ENCODE data around the gene AGO3.
"Not testable (repeated sequence)": the region's sequence is repeated elsewhere in the genome, so short reads cannot be mapped to it uniquely, and the experiment has no call there.

AGO3 gene

GRCh38 chr1:35930593-35931445 lies at the start of gene AGO3:
TSS of gene AGO3 (plus strand) at chr1:35931105. CDS start at chr1:35931427, 322 bp downstream.
- DNase-seq (ENCODE audit: low read depth in 1 of 2, low spot score in 1 of 2) = peak; percentile 63 to 76
- no peak for TF ChIP-seq JUND (IDR thresholded peaks at IDR 0.05; ENCODE audit: low read depth)
- in situ Hi-C loops (cut with HindIII; ENCODE audit: low pct_unique_long_range_greater_than_20kb, low sequenced_read_pairs) = no loop called here

DNA sequence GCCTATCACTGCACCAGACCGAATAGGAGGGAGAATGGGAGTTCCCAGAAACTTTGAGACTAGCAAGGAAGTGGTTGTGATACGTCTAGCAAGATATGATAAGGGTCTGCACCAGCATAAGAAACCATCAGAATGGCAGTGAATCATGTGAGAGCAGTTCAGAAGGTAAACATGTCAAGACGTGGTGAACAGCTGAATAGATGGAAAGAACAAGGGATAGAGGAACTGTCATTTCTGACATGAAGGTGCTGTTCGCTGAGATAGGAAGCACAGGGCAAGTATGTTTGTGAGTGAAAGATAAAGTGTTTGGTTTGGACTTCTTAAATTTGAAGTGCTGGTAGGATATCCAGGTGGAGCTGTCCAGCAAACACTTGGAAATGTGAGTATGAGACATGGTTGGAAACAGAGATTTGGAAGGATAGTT lies 49.0 kb upstream of the AGO3 start:
- DNase-seq (ENCODE audit: low read depth in 1 of 2, low spot score in 1 of 2) = peak in 1 of 2 experiments; percentile 27
- TF ChIP-seq JUND (IDR thresholded peaks at IDR 0.05; ENCODE audit: low read depth) = no peak
- in situ Hi-C loops (cut with HindIII; ENCODE audit: low pct_unique_long_range_greater_than_20kb, low sequenced_read_pairs) = no loop called here

DNA sequence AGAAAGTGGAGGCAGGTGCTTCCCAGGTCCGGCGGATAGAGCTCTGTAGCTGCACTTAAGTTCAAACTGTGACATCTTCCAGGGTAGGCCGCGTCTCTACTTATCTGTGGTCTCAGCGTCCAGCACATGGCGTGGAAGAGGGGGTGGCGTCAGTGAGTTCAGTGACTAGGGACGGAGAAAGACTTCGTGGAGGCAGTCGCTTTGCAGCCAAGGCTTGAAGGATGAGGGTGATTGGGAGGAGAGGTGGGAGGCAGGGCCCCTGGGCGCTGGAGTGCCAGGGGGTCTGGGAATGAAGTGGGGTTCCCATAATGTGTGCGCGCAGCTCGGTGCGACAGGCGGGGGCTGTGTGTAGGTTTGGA lies 48.3 kb upstream of the AGO3 start:
- no peak for TF ChIP-seq JUND (IDR thresholded peaks at IDR 0.05; ENCODE audit: low read depth)
- in situ Hi-C loops (cut with HindIII; ENCODE audit: low pct_unique_long_range_greater_than_20kb, low sequenced_read_pairs) = no loop called here
- DNase-seq (ENCODE audit: low read depth in 1 of 2, low spot score in 1 of 2) = no peak

DNA sequence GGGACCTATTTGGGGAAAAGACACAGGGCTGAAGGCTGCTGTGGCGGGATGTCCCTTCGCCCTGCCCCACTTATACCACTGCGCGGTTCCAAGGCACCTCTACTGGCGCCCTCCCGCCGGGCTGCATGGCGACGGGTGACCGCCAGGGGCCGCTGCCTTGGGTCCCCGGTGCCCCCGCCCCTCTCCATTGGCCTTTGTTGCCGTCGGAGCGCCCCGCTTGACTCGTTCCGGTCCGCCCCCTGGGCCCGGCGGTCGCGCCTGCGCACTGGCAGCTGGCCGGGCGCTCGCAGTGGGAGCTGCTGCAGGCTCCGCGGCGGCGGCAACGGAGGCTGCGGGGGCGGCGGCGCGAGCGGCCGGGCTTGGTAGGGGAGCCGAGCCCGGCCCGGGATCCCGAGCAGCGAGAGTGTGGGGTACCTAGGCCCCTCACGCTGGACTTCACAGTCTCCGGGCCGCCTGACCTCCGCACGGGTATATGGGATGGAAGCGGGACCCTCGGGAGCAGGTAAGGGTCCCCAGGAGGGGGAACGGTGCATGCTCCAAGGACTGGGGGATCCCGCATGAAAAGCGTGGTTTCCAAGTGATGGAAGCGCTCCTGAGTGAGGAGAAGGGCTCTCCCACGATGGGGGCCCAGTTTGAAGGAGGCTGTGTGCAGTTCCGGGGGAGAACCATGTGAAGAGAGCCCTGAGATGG lies 47.8 kb upstream of the AGO3 start, which contains the start of gene AGO1:
TSS of gene AGO1 (plus strand) at position 265 of the 690 bp plus-strand sequence. CDS start at position 478, 213 bp downstream.
- DNase-seq (ENCODE audit: low read depth in 1 of 2, low spot score in 1 of 2) = peak; percentile 91 to 93
- no peak for TF ChIP-seq JUND (IDR thresholded peaks at IDR 0.05; ENCODE audit: low read depth)
- in situ Hi-C loops (cut with HindIII; ENCODE audit: low pct_unique_long_range_greater_than_20kb, low sequenced_read_pairs) = no loop called here

GRCh38 chr1:35883635-35884101 lies 47.2 kb upstream of the AGO3 start:
- DNase-seq (ENCODE audit: low read depth in 1 of 2, low spot score in 1 of 2) = peak; percentile 25 to 58
- in situ Hi-C loops (cut with HindIII; ENCODE audit: low pct_unique_long_range_greater_than_20kb, low sequenced_read_pairs) = no loop called here
- TF ChIP-seq JUND (IDR thresholded peaks at IDR 0.05; ENCODE audit: low read depth) = no peak

DNA sequence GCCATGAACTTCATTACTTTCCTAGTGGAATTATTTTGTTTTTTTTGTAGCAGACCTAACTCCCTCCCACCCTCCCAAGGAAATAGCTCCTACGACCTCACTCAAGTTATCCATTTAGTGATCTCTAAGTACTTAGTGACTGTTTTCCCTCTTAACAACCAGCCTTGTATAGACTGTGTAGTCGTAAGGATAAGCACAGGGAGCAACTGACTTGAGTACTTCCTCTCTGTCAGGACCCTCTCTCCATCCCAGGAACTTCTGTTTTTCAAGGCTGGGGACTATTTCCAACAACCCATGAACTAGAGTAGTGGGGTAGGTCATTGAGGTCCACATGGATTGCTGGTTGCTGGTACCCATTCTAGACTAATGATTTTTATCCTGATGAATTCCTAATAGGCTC lies 46.0 kb upstream of the AGO3 start:
- in situ Hi-C loops (cut with HindIII; ENCODE audit: low pct_unique_long_range_greater_than_20kb, low sequenced_read_pairs) = no loop called here
- no peak for DNase-seq (ENCODE audit: low read depth in 1 of 2, low spot score in 1 of 2)
- no peak for TF ChIP-seq JUND (IDR thresholded peaks at IDR 0.05; ENCODE audit: low read depth)

GRCh38 chr1:35885961-35886558 lies 44.8 kb upstream of the AGO3 start:
- no peak for TF ChIP-seq JUND (IDR thresholded peaks at IDR 0.05; ENCODE audit: low read depth)
- DNase-seq (ENCODE audit: low read depth in 1 of 2, low spot score in 1 of 2) = no peak
- in situ Hi-C loops (cut with HindIII; ENCODE audit: low pct_unique_long_range_greater_than_20kb, low sequenced_read_pairs) = no loop called here

GRCh38 chr1:35886577-35887431 lies 44.1 kb upstream of the AGO3 start:
- in situ Hi-C loops (cut with HindIII; ENCODE audit: low pct_unique_long_range_greater_than_20kb, low sequenced_read_pairs) = no loop called here
- no peak for DNase-seq (ENCODE audit: low read depth in 1 of 2, low spot score in 1 of 2)
- no peak for TF ChIP-seq JUND (IDR thresholded peaks at IDR 0.05; ENCODE audit: low read depth)

DNA sequence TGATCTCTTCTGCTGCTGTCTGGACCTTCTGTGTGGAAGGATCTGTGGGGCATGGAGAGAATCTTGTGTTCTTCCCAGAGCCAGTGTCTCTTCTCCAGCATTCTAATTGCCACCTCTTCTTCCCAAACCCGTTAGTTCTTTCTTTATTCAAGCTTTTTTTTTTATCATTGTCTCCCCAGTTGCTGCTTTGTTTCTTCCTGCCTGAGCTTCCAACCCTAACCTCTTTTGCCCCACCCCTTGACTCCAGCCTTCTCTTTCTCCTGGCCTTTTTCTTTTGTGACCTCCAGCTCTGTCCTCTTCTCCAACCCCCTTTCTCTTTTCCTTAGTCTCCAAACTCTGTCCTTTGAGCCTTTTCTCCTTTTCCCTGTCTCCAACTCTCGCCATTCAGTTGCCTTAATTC lies 43.4 kb upstream of the AGO3 start:
- no peak for DNase-seq (ENCODE audit: low read depth in 1 of 2, low spot score in 1 of 2)
- in situ Hi-C loops (cut with HindIII; ENCODE audit: low pct_unique_long_range_greater_than_20kb, low sequenced_read_pairs) = no loop called here
- no peak for TF ChIP-seq JUND (IDR thresholded peaks at IDR 0.05; ENCODE audit: low read depth)

DNA sequence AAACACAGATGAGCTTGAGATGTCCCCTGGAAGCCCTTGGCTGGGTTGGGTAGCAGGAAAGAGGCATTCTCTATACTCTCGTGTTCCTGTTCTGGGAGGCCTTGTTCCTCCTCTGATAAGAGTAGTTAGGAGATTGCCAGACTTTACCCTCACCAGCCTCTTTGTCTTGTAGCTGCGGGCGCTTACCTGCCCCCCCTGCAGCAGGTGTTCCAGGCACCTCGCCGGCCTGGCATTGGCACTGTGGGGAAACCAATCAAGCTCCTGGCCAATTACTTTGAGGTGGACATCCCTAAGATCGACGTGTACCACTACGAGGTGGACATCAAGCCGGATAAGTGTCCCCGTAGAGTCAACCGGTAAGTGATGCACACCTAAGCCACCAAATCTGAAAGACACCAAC lies 42.6 kb upstream of the AGO3 start:
- DNase-seq (ENCODE audit: low read depth in 1 of 2, low spot score in 1 of 2) = no peak
- in situ Hi-C loops (cut with HindIII; ENCODE audit: low pct_unique_long_range_greater_than_20kb, low sequenced_read_pairs) = no loop called here
- TF ChIP-seq JUND (IDR thresholded peaks at IDR 0.05; ENCODE audit: low read depth) = no peak

DNA sequence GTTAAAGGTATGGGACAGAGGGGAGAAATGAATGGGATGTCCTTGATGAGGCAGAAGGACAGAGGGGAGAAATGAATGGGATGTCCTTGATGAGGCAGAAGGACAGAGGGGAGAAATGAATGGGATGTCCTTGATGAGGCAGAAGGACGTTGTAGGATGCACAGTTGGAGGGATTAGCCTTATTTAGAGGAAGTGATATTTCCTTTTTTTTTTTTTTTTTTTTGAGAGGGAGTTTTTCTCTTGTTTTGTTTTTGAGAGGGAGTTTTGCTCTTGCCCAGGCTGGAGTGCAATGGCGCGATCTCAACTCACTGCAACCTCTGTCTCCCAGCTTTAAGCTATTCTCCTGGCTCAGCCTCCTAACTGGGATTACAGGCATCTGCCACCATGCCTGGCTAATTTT lies 41.9 kb upstream of the AGO3 start:
- in situ Hi-C loops (cut with HindIII; ENCODE audit: low pct_unique_long_range_greater_than_20kb, low sequenced_read_pairs); DNase-seq (ENCODE audit: low read depth in 1 of 2, low spot score in 1 of 2): not testable (repeated sequence)

Measured in T47D (cell line).